ENCODE measurements around the gene TMED4.

DNA sequence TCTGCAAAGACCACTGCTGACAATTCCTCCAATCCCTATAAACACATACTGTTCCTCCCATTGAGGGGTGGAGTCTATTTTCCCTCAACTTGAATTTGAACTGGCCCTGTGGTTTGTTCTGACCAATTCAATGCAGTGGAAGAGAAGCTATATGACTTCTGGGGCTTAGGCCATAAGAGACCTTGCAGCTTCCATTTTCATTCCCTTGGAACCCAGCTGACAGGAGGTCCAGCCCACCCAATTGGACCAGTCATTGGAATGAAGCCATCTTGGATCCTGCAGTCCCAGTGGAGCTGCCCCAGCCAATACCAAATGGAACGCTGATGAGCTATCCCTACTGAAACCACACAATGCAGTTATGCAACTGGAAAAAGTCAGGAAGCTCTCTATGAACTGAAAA is 8.9 kb upstream of the TMED4 start:
- no peak for TF ChIP-seq EZH2phosphoT487 (IDR thresholded peaks at IDR 0.05; ENCODE audit: low read depth)
- TF ChIP-seq, protein P1, sequence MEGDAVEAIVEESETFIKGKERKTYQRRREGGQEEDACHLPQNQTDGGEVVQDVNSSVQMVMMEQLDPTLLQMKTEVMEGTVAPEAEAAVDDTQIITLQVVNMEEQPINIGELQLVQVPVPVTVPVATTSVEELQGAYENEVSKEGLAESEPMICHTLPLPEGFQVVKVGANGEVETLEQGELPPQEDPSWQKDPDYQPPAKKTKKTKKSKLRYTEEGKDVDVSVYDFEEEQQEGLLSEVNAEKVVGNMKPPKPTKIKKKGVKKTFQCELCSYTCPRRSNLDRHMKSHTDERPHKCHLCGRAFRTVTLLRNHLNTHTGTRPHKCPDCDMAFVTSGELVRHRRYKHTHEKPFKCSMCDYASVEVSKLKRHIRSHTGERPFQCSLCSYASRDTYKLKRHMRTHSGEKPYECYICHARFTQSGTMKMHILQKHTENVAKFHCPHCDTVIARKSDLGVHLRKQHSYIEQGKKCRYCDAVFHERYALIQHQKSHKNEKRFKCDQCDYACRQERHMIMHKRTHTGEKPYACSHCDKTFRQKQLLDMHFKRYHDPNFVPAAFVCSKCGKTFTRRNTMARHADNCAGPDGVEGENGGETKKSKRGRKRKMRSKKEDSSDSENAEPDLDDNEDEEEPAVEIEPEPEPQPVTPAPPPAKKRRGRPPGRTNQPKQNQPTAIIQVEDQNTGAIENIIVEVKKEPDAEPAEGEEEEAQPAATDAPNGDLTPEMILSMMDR (IDR thresholded peaks at IDR 0.05; ENCODE audit: low read depth, low read length): no peak

Measured in OCI-LY3 (cell line).